ENCODE results near the gene SFMBT1.
"Not testable (repeated sequence)": the region's sequence is repeated elsewhere in the genome, so short reads cannot be mapped to it uniquely, and the experiment has no call there.

The SFMBT1 gene

DNA sequence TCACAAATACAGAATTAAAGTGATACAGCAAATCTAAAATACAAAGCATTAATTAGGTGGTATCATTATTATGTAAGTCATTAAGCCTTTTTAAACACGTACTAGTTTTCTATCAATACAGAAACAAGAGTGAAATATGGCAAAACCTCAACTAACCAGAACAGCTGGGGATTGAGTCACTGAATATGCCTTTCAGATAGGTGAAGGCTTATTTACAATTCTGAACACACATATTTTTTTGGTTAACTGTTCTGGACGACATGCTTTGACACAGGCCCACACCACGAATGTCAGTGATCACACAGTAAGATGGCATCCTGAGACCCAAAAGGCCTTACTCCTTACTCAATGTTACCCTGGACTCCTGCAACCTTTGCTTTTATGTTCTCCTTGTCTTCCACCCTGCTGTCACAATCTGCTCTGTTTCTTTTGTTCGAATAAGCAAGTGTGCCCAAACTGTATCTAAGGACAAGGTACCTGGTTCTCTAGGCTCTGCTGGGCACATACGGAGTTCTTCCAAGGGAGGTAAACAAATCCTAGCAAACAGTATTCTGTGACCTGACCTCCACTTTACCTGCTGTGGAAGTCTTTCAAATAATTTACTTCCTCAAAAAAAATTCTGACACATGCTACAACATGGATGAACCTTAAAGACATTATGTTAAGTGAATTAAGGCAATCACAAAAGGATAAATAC, 7.0 kb downstream of the SFMBT1 start:
- in situ Hi-C loops (cut with HindIII; ENCODE audit: low pct_ligation_motif_present, low sequenced_read_pairs): no loop called here
- Histone ChIP-seq H3K36me3 (replicated peaks) (no peaks in the 10 kb centered on the region), H3K27ac (no peak overlapping the region), H3K27me3 (replicated peaks) (no peaks in the 10 kb centered on the region), H3K4me3 (ENCODE audit: low read depth, low read length) (no peak overlapping the region)
- TF ChIP-seq, protein P1, sequence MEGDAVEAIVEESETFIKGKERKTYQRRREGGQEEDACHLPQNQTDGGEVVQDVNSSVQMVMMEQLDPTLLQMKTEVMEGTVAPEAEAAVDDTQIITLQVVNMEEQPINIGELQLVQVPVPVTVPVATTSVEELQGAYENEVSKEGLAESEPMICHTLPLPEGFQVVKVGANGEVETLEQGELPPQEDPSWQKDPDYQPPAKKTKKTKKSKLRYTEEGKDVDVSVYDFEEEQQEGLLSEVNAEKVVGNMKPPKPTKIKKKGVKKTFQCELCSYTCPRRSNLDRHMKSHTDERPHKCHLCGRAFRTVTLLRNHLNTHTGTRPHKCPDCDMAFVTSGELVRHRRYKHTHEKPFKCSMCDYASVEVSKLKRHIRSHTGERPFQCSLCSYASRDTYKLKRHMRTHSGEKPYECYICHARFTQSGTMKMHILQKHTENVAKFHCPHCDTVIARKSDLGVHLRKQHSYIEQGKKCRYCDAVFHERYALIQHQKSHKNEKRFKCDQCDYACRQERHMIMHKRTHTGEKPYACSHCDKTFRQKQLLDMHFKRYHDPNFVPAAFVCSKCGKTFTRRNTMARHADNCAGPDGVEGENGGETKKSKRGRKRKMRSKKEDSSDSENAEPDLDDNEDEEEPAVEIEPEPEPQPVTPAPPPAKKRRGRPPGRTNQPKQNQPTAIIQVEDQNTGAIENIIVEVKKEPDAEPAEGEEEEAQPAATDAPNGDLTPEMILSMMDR (IDR thresholded peaks at IDR 0.05; ENCODE audit: low read depth, low read length, missing control alignments): no peak
- DNase-seq: no peak

GRCh38 chr3:53035825-53036619, 9.9 kb downstream of the SFMBT1 start:
- in situ Hi-C loops (cut with HindIII; ENCODE audit: low pct_ligation_motif_present, low sequenced_read_pairs): no loop called here
- TF ChIP-seq, protein P1 (IDR thresholded peaks at IDR 0.05; ENCODE audit: low read depth, low read length, missing control alignments): no peak
- H3K27me3 ChIP-seq (replicated peaks): no peaks in the 10 kb centered on the region
- H3K36me3 ChIP-seq (replicated peaks): no peaks in the 10 kb centered on the region
- H3K4me3 ChIP-seq (ENCODE audit: low read depth, low read length): no peak overlapping the region
- no peak for DNase-seq
- H3K27ac ChIP-seq: no peak overlapping the region

- in situ Hi-C loops (cut with HindIII; ENCODE audit: low pct_ligation_motif_present, low sequenced_read_pairs); DNase-seq; H3K36me3 ChIP-seq (replicated peaks); H3K27ac ChIP-seq; H3K27me3 ChIP-seq (replicated peaks); H3K4me3 ChIP-seq (ENCODE audit: low read depth, low read length): not testable (repeated sequence)
Observed at GRCh38 chr3:53035018-53035417, 10.9 kb downstream of the SFMBT1 start.

DNA sequence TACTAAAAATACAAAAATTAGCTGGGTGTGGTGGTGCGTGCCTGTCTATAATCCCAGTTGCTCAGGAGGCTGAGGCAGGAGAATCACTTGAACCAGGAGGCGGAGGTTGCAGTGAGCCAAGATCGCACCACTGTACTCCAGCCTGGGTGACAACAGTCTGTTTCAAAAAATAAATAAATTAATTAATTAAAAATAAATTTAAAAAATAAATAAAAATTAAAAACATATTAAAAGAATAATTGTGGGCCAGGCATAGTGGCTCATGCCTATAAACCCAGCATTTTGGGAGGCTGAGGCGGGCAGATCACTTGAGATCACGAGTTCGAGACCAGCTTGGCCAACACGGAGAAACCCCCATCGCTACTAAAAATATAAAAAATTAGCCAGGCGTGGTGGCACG, 11.5 kb downstream of the SFMBT1 start:
- DNase-seq; H3K36me3 ChIP-seq (replicated peaks); H3K4me3 ChIP-seq (ENCODE audit: low read depth, low read length); H3K27ac ChIP-seq; in situ Hi-C loops (cut with HindIII; ENCODE audit: low pct_ligation_motif_present, low sequenced_read_pairs); H3K27me3 ChIP-seq (replicated peaks): not testable (repeated sequence)

DNA sequence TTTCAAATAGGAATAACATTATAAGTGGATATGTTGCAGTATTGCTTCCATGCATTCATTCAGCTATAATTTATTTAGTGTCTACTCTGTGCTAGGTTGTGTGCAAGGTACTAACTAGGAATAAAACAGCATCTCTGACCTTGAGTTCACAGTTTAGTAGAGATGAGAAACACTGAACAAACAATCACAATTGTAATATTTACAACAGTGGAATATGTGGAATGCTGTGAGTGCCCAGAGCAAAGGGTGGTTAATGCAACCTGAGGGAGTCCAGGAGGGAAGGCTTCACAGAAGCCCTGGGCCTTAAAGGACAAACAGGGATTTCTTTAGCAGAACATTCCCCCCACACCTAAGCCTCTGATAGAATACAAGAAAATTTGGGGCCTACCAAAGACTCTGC, 13.3 kb downstream of the SFMBT1 start:
- no peak for DNase-seq
- in situ Hi-C loops (cut with HindIII; ENCODE audit: low pct_ligation_motif_present, low sequenced_read_pairs): no loop called here
- H3K27ac ChIP-seq: no peak overlapping the region
- H3K36me3 ChIP-seq (replicated peaks): no peaks in the 10 kb centered on the region
- TF ChIP-seq, protein P1 (IDR thresholded peaks at IDR 0.05; ENCODE audit: low read depth, low read length, missing control alignments): no peak
- no peaks in the 10 kb centered on the region for H3K27me3 ChIP-seq (replicated peaks)
- no peak overlapping the region for H3K4me3 ChIP-seq (ENCODE audit: low read depth, low read length)

DNA sequence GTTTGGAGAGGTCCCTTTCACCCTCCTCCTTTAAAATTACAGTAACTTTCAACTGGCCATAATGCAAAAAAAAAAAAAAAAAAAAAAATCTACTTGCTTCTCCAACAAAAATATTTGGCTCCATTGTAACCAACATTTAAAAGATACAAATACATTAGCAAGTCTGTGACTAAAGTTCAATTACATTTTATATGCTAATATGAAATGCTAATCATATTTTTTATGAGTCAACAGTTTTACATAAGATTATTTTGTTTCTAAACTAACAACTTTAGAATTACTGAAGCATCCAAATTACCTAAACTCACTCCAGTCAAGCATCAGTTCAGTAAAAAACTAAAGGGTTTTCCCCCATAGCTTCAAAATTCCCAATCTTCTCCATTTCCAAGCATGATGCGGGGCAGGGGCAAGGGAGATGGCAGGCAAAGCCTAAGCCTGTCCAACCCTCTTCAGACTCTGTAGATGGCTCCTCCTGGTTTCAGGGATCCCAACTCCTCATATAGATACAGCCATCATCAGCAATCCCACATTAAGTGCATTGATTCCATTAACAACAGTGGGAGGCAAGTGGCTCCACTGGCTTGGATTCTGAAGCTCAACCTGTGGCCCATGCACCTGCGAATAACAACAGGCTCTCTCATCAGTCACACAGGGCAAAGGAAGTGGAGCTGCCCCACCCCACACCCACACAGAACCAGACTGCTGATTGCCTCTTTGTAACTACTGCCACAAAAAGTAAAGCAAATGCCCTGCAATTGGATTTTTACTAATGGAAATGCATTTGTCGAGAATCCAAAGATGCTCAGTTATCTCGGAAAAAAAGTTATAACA, 15.0 kb downstream of the SFMBT1 start:
- no peak overlapping the region for H3K27ac ChIP-seq
- no peak overlapping the region for H3K4me3 ChIP-seq (ENCODE audit: low read depth, low read length)
- H3K27me3 ChIP-seq (replicated peaks): no peaks in the 10 kb centered on the region
- DNase-seq: no peak
- TF ChIP-seq, protein P1 (IDR thresholded peaks at IDR 0.05; ENCODE audit: low read depth, low read length, missing control alignments): no peak
- in situ Hi-C loops (cut with HindIII; ENCODE audit: low pct_ligation_motif_present, low sequenced_read_pairs): no loop called here
- H3K36me3 ChIP-seq (replicated peaks): no peaks in the 10 kb centered on the region
